Mucosa of rectum (tissue), 2 donors: Measurements from ENCODE around the gene TNFAIP6.
"Not testable (repeated sequence)": the region's sequence is repeated elsewhere in the genome, so short reads cannot be mapped to it uniquely, and the experiment has no call there.

Experiments used
- H3K27ac ChIP-seq, 2 donors: one replicate each; pipeline ENCODE4 v1.7.0; 2013; ENCODE audit warnings: inconsistent platforms in 2 of 2, low read depth in 2 of 2, low read length in 2 of 2
- H3K27me3 ChIP-seq, 2 donors: one replicate each; pipeline ENCODE4 v1.7.0; 2013; ENCODE audit warnings: low read length in 2 of 2; ENCODE audit not compliant: control insufficient read depth in 2 of 2, insufficient read depth in 2 of 2
- H3K36me3 ChIP-seq, 2 donors: one replicate each; pipeline ENCODE4 v1.7.0; 2013; ENCODE audit warnings: low read length in 2 of 2; ENCODE audit not compliant: control insufficient read depth in 2 of 2, insufficient read depth in 2 of 2
- H3K4me1 ChIP-seq, 2 donors: one replicate each; pipeline ENCODE4 v1.7.0; 2013; ENCODE audit warnings: low read length in 2 of 2, mild to moderate bottlenecking in 1 of 2; ENCODE audit not compliant: control insufficient read depth in 2 of 2, insufficient read depth in 2 of 2
- H3K4me3 ChIP-seq, 2 donors: one replicate each; pipeline ENCODE4 v1.7.0; 2013; ENCODE audit warnings: low read length in 2 of 2
- H3K9ac ChIP-seq, 2 donors: one replicate each; pipeline ENCODE4 v1.7.0; 2013; ENCODE audit warnings: low read length in 2 of 2, low read depth in 1 of 2, mild to moderate bottlenecking in 1 of 2
- H3K9me3 ChIP-seq, 2 donors: one replicate each; pipeline ENCODE4 v1.7.0; 2013; ENCODE audit warnings: low read length in 2 of 2; ENCODE audit not compliant: control insufficient read depth in 2 of 2
- donor health status: healthy.
- donor health status: Normal muscosa, but diverticular disease.

Gene TNFAIP6, protein sequence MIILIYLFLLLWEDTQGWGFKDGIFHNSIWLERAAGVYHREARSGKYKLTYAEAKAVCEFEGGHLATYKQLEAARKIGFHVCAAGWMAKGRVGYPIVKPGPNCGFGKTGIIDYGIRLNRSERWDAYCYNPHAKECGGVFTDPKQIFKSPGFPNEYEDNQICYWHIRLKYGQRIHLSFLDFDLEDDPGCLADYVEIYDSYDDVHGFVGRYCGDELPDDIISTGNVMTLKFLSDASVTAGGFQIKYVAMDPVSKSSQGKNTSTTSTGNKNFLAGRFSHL

DNA sequence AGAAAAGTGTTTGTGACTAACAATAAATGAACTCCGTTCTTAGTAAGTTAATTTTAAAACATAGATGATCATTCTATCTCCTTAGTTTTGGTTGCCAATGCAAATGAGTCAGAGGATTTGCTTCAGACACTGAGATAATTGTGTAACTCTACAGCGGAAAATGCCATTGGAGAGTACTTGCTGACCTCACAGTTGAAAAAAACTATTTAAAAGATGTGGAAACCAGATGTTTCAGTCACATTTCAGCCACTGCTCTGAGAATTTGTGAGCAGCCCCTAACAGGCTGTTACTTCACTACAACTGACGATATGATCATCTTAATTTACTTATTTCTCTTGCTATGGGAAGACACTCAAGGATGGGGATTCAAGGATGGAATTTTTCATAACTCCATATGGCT is at the start of gene TNFAIP6:
Gene TNFAIP6 (plus strand): TSS at position 234 of the 400 bp plus-strand sequence. CDS start 75 bp downstream, at position 309.
- H3K27me3 ChIP-seq: no peaks in the 10 kb centered on the region
- H3K36me3 ChIP-seq: no peaks in the 10 kb centered on the region
- no peak within 1 kb of the TSS for H3K27ac ChIP-seq
- H3K9ac ChIP-seq: no peak within 1 kb of the TSS
- no peaks in the 10 kb centered on the region for H3K4me1 ChIP-seq
- no peaks in the 10 kb centered on the region for H3K9me3 ChIP-seq
- H3K4me3 ChIP-seq: peak within 1 kb of the TSS in 1 of 2 donors; percentile 28

DNA sequence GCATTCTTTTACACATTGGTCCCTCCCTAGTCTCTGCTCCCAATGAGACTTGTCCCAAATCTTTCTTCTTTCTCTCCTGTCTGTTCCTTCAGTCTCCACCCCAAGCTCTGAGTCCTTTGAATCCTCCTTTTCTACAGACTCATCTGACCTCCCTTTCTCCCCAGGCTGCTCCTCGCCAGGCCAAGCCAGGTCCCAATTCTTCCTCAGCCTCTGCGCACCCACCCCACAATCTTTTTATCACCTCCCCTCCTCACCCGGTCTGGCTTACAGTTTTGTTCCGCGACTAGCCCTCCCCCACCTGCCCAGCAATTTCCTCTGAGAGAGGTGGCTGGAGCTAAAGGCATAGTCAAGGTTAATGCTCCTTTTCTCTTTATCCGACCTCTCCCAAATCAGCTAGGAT is 47.1 kb upstream of the TNFAIP6 start:
- not testable (repeated sequence) for H3K9ac ChIP-seq, H3K4me1 ChIP-seq, H3K27me3 ChIP-seq, H3K27ac ChIP-seq, H3K36me3 ChIP-seq, H3K9me3 ChIP-seq, H3K4me3 ChIP-seq

DNA sequence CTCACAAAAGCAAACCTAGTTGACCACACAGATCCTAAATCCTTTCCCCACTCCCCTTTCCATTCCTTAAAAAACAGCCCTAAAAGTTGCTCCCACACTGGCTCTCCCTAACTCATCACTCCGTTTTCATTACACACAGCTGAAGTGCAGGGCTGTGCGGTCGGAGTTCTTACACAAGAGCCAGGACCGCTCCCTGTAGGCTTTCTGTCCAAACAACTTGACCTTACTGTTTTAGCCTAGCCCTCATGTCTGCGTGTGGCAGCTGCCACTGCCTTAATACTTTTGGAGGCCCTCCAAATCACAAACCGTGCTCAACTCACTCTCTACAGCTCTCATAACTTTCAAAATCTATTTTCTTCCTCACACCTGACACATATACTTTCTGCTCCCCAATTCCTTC is 45.0 kb upstream of the TNFAIP6 start:
- not testable (repeated sequence) for H3K27ac ChIP-seq, H3K4me1 ChIP-seq, H3K27me3 ChIP-seq, H3K36me3 ChIP-seq, H3K9me3 ChIP-seq, H3K4me3 ChIP-seq, H3K9ac ChIP-seq

DNA sequence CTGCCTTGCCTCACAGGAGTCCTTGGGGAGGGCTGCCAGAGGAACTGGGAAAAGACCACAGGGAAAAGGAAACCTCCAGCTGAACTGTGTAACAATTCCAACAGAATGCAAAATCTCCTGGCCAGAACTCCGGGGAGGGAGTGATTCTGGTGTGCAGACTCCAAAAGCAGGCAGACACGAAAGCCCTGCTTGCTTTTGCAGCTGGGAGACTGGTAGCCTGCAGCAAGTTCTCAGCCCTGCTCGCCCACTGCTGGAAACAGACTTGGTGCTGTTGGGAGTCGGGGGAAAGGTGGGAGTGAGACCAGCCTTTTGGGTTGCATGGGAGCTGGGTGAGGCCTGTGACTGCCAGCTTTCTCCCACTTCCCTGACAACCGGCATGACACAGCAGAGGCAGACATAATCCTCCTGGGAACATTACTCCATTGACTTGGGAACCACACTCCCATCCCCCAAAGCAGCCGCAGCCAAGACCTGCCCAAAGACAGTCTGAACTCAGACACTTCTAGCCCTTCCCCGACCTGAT is 42.0 kb upstream of the TNFAIP6 start:
- Histone ChIP-seq H3K27me3 (no peaks in the 10 kb centered on the region), H3K9ac (no peak overlapping the region), H3K36me3 (no peaks in the 10 kb centered on the region), H3K4me3 (no peak overlapping the region), H3K4me1 (no peaks in the 10 kb centered on the region), H3K9me3 (no peaks in the 10 kb centered on the region), H3K27ac (no peak overlapping the region)

DNA sequence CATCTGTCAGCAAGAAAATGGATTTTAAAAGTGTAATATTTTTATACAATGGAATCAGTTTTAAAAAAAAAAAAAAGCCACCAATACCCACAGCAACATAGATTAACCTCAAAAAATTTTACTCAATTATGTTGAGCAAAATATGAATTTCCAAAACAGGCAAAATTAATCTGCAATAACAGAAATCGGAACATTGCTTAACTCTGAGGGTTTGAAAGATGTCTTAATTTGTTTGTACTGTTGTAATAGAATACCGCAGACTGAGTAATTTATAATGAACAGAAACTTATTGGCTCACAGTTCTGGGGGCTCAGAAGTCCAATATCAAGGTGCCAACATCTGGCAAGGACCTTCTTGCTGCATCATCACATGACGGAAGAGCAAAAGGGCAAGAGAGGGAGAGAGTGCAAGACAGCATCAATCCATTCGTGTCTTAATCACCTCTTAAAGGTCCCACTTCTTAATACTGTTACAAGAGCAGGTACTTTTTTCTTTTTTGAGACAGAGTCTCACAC is 31.8 kb upstream of the TNFAIP6 start:
- Histone ChIP-seq H3K27me3 (no peaks in the 10 kb centered on the region), H3K4me3 (no peak overlapping the region), H3K36me3 (no peaks in the 10 kb centered on the region), H3K27ac (no peak overlapping the region), H3K4me1 (no peaks in the 10 kb centered on the region), H3K9me3 (no peaks in the 10 kb centered on the region), H3K9ac (no peak overlapping the region)

DNA sequence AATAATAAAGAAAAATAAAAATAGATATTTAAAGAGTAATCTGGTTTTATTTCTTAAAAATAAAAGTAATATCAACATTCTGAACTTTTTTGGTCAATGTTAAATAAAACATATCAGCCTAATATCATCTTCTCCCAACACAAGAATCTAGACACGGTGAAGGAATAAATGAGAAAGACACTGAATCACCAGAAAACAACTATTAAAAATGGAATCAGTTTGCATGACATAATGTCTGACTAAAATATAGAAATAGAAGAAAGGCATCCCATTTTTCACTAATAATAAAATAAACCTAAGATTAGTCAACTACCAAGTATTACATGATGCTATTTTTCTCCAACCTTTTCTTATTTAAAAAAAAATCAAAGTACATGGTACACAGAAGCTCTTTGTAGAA is 30.8 kb upstream of the TNFAIP6 start:
- Histone ChIP-seq H3K9me3 (no peaks in the 10 kb centered on the region), H3K4me3 (no peak overlapping the region), H3K27ac (no peak overlapping the region)

DNA sequence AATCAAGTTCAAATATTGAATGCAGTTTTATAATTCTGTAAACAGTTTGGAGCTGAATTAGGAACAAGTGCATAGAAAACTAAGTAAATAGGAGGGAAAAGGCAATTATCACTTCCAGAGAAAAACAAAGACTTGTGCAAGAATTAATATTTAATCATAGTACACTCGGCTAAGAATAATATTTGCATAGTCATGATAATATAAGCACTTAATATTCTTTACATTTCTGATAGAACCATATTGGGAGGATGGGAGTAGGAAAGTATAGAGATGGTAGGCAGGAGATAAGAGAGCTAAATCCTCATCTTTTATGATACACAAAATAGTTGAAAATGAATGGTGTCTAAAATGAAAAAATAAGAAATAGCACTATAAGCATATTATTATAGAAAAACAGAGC is 27.4 kb upstream of the TNFAIP6 start:
- no peaks in the 10 kb centered on the region for H3K27me3 ChIP-seq
- H3K9ac ChIP-seq: no peak overlapping the region
- H3K27ac ChIP-seq: no peak overlapping the region
- H3K4me1 ChIP-seq: no peaks in the 10 kb centered on the region
- no peaks in the 10 kb centered on the region for H3K36me3 ChIP-seq
- H3K4me3 ChIP-seq: no peak overlapping the region
- no peaks in the 10 kb centered on the region for H3K9me3 ChIP-seq

More for the DNA sequence above, 30.8 kb upstream of the TNFAIP6 start:
- H3K4me1 ChIP-seq: no peaks in the 10 kb centered on the region
- H3K27me3 ChIP-seq: no peaks in the 10 kb centered on the region
- H3K9ac ChIP-seq: no peak overlapping the region
- no peaks in the 10 kb centered on the region for H3K36me3 ChIP-seq

DNA sequence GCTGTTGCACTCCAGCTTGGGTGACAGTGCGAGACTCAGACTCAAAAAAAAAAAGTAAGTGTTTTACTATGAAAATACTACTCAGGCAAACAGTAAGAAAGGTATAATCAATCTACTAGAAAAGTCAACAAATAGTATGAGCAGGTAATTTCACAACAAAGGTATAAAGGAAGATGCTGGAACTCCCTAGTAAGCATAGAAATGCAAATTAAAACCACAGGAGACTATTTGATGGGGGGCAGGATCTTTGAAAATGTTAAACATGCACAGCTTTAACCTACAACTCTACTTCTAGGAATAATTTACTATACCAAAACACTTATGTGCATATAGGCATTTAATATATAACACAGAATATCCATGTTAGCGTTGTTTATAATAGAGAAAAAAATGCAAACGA is 24.3 kb upstream of the TNFAIP6 start:
- Histone ChIP-seq H3K27me3 (no peaks in the 10 kb centered on the region), H3K36me3 (no peaks in the 10 kb centered on the region), H3K4me3 (no peak overlapping the region), H3K9me3 (no peaks in the 10 kb centered on the region), H3K27ac (no peak overlapping the region), H3K4me1 (no peaks in the 10 kb centered on the region), H3K9ac (no peak overlapping the region)

DNA sequence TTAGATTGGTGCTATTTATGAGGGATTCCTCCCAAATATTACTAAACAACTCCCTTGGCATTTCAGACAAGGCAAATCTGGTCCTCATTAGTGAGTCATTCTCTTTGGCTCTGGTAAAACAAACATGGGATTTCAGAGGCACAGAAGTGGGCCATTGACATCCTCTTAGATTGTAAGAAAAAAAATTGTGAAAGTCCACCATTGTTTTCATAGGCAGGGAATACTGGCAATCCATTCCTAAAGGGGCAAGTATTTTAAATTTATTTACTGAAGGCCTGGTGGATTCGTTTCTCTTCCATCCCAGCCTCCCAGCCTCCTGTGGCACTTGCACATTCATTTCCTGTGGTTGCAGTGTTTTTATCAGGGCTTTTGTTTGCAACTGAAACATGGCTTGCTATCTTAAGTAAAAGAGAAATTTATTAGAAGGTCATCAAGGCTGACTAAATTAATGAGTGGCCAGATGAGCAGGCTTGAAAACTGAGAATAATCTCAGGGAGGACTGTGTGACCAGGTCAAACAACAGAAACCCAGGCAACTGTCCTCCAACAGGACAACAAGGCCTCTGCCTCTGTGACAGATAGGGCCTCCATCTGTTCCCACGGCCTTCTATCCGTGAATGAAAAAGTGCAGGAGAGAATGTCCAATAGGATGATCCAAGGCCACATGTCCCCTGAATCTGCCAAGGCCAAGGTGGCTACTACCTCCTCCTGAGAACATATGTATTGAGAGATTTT is 23.1 kb upstream of the TNFAIP6 start:
- H3K36me3 ChIP-seq: no peaks in the 10 kb centered on the region
- no peaks in the 10 kb centered on the region for H3K9me3 ChIP-seq
- H3K4me1 ChIP-seq: no peaks in the 10 kb centered on the region
- H3K27me3 ChIP-seq: no peaks in the 10 kb centered on the region
- no peak overlapping the region for H3K27ac ChIP-seq
- no peak overlapping the region for H3K4me3 ChIP-seq
- no peak overlapping the region for H3K9ac ChIP-seq

DNA sequence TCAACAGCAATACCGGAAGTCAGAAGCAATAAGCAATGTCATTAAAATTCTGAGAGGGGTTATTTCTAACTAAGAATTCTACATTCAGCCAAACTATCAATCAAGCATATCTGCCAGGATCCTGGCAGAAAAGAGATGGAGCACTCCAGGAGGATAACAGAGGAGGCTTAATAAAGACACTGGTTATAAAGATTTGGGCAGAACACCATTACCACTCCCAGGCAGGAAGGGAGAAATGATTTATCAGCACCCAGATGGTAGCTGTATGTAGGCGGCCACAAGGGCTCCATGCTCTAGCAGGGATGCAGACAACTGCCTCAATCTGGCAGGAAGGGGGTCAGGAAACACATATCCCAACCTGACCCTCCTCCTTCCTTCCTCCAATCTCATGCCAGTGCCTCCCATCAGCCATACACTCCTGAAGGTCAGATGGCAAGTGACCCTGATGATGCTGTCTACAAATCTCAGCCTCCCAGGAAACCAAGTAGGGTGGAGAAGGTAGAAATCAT is 20.5 kb upstream of the TNFAIP6 start:
- Histone ChIP-seq H3K27ac (no peak overlapping the region), H3K4me3 (no peak overlapping the region), H3K27me3 (no peaks in the 10 kb centered on the region), H3K36me3 (no peaks in the 10 kb centered on the region), H3K9ac (no peak overlapping the region), H3K9me3 (no peaks in the 10 kb centered on the region), H3K4me1 (no peaks in the 10 kb centered on the region)
